HG02970 (cell line): ENCODE data around the gene ANKHD1.

Source experiments
- ATAC-seq: cut with Tn5 transposase; IDR thresholded peaks from one replicate; pipeline ENCODE4 v1.9.1; 2021; ENCODE audit warnings: mild to moderate bottlenecking, moderate library complexity, moderate number of reproducible peaks; ENCODE audit not compliant: unreplicated experiment, low FRiP score

Gene ANKHD1

GRCh38 chr5:140367256-140368013 lies 34.2 kb upstream of the ANKHD1 start:
- ATAC-seq: no peak

- no peak for ATAC-seq
These were observed 30.1 kb upstream of the ANKHD1 start for GRCh38 chr5:140371356-140372151.

GRCh38 chr5:140372971-140373487 lies 28.6 kb upstream of the ANKHD1 start:
- ATAC-seq: no peak

DNA sequence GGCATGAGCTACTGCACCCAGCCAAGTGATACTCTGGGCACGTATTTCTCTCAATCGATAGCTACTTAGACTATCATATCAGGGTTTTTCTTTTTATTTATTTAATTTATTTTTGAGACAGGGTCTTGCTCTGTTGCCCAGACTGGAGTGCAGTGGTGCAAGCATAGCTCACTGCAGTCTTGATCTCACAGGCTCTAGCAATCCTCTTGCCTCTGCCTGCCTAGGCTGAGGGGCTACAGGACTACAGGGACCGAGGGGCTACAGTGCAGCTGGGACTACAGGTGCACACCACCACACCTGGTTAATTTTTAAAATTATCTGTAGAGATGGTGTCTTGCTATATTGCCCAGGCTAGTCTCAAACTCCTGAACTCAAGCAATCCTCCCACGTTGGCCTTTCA lies 20.3 kb upstream of the ANKHD1 start:
- ATAC-seq: no peak

DNA sequence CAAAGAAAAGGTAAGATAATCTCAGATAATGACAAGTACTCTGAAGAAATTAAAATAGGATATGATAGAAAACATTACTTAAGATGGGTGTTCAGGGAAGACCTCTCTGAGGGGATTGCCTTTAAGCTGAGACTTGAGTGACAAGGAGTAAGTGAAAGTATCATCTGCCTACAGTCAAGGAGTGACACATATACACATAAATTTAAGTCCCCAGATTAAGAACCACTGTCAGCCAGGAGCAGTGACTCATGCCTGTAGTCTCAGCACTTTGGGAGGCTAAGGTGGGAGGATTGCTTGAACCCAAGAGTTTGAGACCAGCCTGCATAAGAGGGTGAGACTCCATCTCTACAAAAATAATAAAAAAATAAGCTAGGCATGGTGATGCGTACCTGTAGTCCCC lies 19.7 kb upstream of the ANKHD1 start:
- no peak for ATAC-seq

GRCh38 chr5:140382866-140383265 lies 18.8 kb upstream of the ANKHD1 start:
- no peak for ATAC-seq

- ATAC-seq: no peak
These were observed 18.3 kb upstream of the ANKHD1 start for GRCh38 chr5:140383300-140383699.

- no peak for ATAC-seq
These were observed 13.6 kb upstream of the ANKHD1 start for GRCh38 chr5:140388052-140388451.

- ATAC-seq: no peak
These were observed 10.3 kb upstream of the ANKHD1 start for GRCh38 chr5:140391312-140391711.

DNA sequence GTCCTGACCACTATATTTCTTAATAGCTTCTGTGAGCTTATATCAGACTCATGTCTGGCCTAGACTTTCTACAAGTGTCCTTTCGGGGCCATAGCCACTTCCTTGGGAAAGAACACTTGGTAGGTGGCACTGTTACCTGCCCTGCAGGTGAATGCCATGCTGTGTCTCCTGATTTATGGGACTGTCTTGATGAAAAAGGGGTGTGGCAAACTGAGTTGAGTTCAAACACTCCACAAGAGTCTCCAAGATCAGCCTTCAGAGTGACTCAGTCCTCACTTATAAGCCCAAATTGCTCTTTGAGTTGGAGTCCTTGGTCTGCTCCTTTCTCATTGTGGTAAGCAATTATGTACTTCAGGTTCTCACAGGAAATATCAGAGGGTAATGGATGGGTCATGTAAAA lies 9.9 kb upstream of the ANKHD1 start:
- ATAC-seq: no peak

DNA sequence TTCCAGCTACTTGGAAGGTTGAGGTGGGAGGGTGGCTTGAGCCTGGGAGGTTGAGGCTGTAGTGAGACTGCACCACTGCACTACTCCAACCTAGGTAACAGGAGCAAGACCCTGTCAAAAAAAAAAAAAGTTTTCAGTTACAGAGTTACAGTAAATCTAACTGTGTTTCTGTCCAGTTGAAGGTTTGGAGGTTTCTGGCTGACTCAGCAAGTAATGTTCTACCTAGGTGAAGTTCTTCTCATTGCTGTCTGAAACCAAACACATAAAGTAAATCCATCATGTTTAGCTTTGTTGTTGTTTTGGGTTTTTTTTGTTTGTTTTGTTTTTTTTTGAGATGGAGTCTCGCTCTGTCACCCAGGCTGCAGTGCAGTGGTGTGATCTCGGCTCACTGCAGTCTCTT lies 7.9 kb upstream of the ANKHD1 start:
- no peak for ATAC-seq

GRCh38 chr5:140398379-140398811 lies 3.2 kb upstream of the ANKHD1 start:
- ATAC-seq: no peak

GRCh38 chr5:140399979-140400729 lies 1.5 kb upstream of the ANKHD1 start:
- ATAC-seq: no peak

- peak; percentile 63 for ATAC-seq
These were observed 787 bp upstream of the ANKHD1 start for GRCh38 chr5:140400730-140401361.

GRCh38 chr5:140402258-140403074 lies 833 bp downstream of the ANKHD1 start:
- peak; percentile 1 for ATAC-seq

GRCh38 chr5:140403613-140404012 lies 2.0 kb downstream of the ANKHD1 start:
- no peak for ATAC-seq

GRCh38 chr5:140408750-140409241 lies 7.2 kb downstream of the ANKHD1 start:
- ATAC-seq: no peak

DNA sequence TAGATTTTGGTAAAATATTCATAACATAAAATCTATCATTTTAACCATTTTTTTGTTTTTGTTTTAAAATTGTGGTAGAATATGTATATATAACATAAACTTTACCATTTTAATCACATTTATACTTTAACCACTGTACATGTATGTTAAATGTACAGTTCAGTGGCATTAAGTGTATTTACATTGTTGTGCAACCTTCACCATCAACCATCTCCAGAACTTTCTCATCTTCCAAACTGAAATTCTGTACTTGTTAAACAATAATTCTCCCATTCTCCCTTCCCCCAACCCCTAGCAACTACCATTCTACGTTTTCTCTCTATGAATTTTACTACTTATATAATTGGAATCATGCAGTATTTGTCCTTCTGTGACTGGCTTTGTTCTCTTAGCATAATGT lies 11.6 kb downstream of the ANKHD1 start:
- no peak for ATAC-seq

DNA sequence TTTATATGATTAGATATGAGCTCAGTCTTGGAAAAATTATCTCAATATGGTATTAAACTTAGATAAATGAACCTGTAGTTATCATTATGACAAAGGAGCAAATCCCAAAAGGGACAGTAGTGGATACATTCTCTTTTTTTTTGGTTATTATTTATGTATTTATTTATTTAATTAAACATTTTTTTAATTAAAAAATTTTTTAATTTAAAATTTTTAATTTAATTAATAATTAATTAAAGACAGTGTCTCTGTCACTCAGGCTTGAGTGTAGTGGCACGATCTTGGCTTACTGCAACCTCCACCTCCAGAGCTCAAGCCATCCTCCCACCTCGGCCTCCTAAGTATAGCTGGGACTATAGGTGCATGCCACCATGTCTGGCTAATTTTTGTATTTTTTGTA lies 15.6 kb downstream of the ANKHD1 start:
- ATAC-seq: no peak
